Subcutaneous abdominal adipose tissue (tissue), 5 donors: Measurements from ENCODE around the gene DEAF1.
"Not testable (repeated sequence)": the region's sequence is repeated elsewhere in the genome, so short reads cannot be mapped to it uniquely, and the experiment has no call there.

Experiments used
- H3K27ac ChIP-seq: one replicate; pipeline ENCODE4 v1.7.0; 2013; ENCODE audit warnings: low read depth, mild to moderate bottlenecking, inconsistent platforms, low read length, moderate library complexity
- H3K27me3 ChIP-seq, 5 donors: one replicate each; pipeline ENCODE4 v1.7.0; 2013; ENCODE audit warnings: low read length in 5 of 5, inconsistent platforms in 1 of 5; ENCODE audit not compliant: control insufficient read depth in 5 of 5, insufficient read depth in 4 of 5
- H3K36me3 ChIP-seq, 5 donors: one replicate each; pipeline ENCODE4 v1.7.0; 2013; ENCODE audit warnings: low read length in 5 of 5; ENCODE audit not compliant: control insufficient read depth in 5 of 5, insufficient read depth in 5 of 5
- H3K4me1 ChIP-seq, 5 donors: one replicate each; pipeline ENCODE4 v1.7.0; 2013; ENCODE audit warnings: low read length in 5 of 5, mild to moderate bottlenecking in 3 of 5, moderate library complexity in 1 of 5; ENCODE audit not compliant: control insufficient read depth in 5 of 5, insufficient read depth in 5 of 5
- H3K4me3 ChIP-seq, 5 donors: one replicate each; pipeline ENCODE4 v1.7.0; 2013; ENCODE audit warnings: low read length in 5 of 5, low read depth in 1 of 5
- H3K9ac ChIP-seq, 5 donors: one replicate each; pipeline ENCODE4 v1.7.0; 2013; ENCODE audit warnings: low read length in 5 of 5, mild to moderate bottlenecking in 4 of 5, moderate library complexity in 3 of 5
- H3K9me3 ChIP-seq, 5 donors: one replicate each; pipeline ENCODE4 v1.7.0; 2013; ENCODE audit warnings: low read length in 5 of 5; ENCODE audit not compliant: control insufficient read depth in 5 of 5
- donor health status: healthy.
- donor health status: healthy.
- donor health status: healthy.
- donor health status: healthy.
- donor health status: healthy.

Gene DEAF1

DNA sequence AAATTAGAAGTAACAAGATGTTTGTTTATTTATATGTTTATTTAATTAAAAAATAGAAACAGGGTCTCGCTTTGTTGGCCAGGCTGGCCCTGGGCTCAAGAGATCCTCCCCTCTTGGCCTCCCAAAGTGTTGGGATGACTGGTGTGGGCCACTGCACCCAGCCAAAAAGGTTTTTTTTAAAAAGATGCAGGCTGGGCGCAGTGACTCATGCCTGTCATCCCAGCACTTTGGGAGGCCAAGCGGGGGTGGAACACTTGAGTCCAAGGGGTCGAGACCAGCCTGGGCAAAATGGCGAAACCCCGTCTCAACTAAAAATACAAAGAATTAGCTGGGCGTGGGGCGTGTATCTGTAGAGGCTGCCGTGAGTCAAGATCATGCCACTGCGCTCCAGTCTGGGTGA lies 44.5 kb downstream of the DEAF1 start:
- Histone ChIP-seq H3K4me3 (no peak overlapping the region), H3K27ac (no peak overlapping the region), H3K9ac (no peak overlapping the region), H3K36me3 (peaks cover 0 to 24% (median 18%) of the 10 kb centered on the region in 5 donors), H3K27me3 (no peaks in the 10 kb centered on the region), H3K9me3 (no peaks in the 10 kb centered on the region), H3K4me1 (no peaks in the 10 kb centered on the region)

DNA sequence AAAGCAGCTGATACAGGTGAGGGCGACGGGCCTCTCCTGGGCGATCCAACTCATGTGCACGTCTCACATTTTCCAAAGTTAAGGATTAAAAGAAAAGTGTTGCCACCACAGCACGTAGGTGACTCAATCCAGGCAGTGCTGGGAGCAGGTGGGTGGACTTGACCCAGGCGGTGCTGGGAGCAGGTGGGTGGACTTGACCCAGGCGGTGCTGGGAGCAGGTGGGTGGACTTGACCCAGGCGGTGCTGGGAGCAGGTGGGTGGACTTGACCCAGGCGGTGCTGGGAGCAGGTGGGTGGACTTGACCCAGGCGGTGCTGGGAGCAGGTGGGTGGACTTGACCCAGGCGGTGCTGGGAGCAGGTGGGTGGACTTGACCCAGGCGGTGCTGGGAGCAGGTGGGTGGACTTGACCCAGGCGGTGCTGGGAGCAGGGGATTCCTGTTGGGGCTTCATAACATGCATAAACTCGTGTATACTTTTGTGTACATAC lies 47.3 kb downstream of the DEAF1 start:
- H3K4me1 ChIP-seq, H3K9me3 ChIP-seq, H3K9ac ChIP-seq, H3K4me3 ChIP-seq, H3K27me3 ChIP-seq, H3K27ac ChIP-seq: not testable (repeated sequence)
- peaks cover 0 to 23% (median 19%) of the 10 kb centered on the region in 5 donors for H3K36me3 ChIP-seq

DNA sequence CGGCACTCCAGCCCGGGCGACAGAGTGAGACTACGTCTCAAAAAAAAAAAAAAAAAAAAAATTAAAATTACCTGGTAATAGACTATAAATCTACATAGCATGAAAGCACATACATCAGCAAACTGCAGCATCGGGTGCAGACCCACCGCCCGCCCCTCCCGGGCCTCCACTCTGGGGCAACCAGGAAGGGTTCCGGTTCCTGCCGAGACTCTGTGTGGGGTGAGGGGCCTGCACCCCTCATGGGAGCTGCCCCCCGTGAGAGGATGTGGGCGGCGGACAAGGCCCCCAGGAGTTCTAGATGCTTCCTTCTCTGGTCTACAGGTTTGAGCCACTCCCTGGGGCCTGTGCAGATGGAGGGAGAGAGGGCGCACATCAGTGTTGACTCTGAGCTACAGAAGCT lies 48.8 kb downstream of the DEAF1 start:
- peaks cover 0 to 5% (median 0%) of the 10 kb centered on the region in 5 donors for H3K4me1 ChIP-seq

DNA sequence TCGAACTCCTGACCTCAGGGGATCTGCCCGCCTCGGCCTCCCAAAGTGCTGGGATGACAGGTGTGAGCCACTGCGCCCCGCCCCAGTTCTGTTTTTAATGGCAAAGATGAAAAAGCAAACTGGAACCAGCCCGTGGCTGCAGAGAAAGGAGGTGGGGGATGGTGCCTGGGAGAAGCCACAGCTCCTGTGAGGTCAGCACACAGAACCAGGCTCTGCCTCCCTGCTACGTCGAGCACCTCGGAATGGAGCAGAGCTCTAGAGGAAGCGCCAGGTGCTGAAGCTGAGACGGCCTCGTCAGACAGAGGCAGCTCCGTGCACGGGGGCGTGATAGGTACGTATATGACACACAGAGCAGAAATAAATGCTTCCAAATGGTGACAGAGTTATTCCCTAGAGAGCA lies 49.5 kb downstream of the DEAF1 start:
- no peak overlapping the region for H3K9ac ChIP-seq
- H3K27me3 ChIP-seq, result no peaks in the 10 kb centered on the region
- H3K9me3 ChIP-seq, result no peaks in the 10 kb centered on the region
- H3K27ac ChIP-seq, result no peak overlapping the region
- peaks cover 0 to 32% (median 23%) of the 10 kb centered on the region in 5 donors for H3K36me3 ChIP-seq
- no peak overlapping the region for H3K4me3 ChIP-seq
- H3K4me1 ChIP-seq, result peaks cover 0 to 10% (median 0%) of the 10 kb centered on the region in 5 donors

More for the DNA sequence above, 48.8 kb downstream of the DEAF1 start:
- Histone ChIP-seq H3K4me3 (no peak overlapping the region), H3K27ac (no peak overlapping the region), H3K36me3 (peaks cover 0 to 35% (median 27%) of the 10 kb centered on the region in 5 donors), H3K9me3 (no peaks in the 10 kb centered on the region), H3K9ac (no peak overlapping the region), H3K27me3 (no peaks in the 10 kb centered on the region)

DNA sequence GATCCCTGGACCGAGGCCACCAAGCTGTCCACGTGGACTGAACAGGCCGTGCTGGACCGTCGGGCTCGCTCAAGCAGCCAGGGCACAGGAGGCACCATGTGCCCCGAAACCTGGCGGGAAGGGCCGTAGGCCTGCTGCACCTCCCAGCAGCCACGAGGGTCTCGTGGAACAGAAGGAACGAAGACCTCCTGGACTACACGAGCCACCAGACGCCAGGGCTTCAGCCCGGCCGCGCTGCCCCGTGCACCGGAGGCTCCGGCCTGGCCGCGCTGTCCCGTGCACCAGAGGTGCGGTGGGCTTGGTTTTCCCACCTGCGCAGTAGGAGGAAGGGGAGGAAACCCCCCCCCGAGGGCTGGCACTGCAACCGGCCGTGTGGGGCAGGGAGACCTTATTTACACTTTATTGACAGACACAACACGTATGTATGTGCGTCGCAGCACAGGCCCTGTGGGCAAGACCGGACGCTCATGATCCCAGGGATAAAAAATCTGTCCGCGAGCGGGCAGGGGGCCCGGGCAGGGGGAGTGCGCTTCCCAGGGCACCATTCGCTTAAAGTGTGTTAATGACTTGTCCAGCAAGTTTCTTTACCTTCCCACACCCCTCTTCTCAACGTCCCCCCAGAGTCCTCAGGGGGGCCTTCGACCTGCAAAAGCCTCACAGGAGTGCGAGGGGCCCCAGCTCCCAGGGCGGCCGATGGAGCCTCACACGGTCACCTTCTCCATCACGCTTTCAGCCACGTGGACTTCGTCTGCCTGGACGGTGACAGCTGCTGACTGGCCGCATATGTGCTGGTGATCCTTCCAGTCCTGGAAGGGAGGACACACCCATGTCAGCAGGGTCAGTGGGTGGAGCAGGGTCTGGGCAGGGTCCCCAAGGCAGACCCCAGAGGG lies 50.9 kb downstream of the DEAF1 start:
- Histone ChIP-seq H3K36me3 (peaks cover 0 to 31% (median 22%) of the 10 kb centered on the region in 5 donors), H3K27me3 (peaks cover 0 to 6% (median 2%) of the 10 kb centered on the region in 5 donors), H3K27ac (no peak overlapping the region), H3K4me1 (peaks cover 0 to 17% (median 5%) of the 10 kb centered on the region in 5 donors), H3K9ac (no peak overlapping the region), H3K4me3 (no peak overlapping the region), H3K9me3 (no peaks in the 10 kb centered on the region)

DNA sequence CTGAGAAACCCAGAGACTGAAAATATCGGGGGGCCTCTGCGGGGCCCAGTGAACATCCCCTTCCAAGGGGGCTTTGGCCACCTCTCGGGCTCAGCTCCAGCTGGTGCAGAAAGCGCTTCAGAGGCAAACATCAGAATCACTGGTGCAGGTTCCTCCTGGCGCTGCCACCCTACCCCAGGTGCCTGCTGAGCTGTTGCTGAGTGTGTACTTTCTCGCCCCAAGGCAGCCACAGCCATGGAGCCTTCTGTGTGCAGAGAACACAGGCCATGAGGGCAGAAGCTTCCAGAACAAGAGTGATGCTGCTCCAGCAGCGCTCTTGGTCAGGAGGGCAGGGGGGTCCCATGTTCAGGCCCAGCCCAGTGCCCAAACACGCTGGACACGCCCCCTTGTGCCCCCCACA lies 51.7 kb downstream of the DEAF1 start:
- Histone ChIP-seq H3K4me1 (peaks cover 0 to 22% (median 9%) of the 10 kb centered on the region in 5 donors), H3K36me3 (peaks cover 0 to 31% (median 22%) of the 10 kb centered on the region in 5 donors), H3K27ac (no peak overlapping the region)

DNA sequence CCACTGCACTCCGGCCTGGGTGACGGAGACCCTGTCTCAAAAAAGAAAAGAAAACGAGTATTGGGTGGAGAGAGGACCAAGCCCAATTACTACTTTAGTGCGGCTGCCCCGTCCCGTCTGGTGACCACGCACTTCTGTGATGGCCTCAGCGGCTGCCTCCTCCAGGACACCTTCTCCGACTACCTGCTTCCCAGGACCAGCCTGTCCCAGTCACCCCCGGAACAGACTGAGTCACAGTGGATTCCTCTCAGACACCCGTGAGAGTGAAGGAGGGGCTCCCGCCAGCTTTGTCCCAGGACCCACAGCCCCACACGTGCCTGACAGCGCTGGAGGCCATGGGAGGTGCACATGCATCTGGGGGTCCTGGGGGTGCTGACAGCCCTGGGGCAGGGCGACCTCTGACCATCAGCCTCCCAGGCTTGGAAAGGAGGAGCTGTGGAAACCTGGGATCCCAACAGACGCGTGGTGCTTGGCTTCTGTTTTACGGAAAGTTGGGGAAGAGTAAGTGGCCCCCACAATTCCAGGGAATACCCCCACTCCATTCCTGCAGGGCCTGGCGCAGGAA lies 53.1 kb downstream of the DEAF1 start:
- Histone ChIP-seq H3K4me3 (no peak overlapping the region), H3K9ac (no peak overlapping the region), H3K36me3 (peaks cover 0 to 31% (median 21%) of the 10 kb centered on the region in 5 donors), H3K9me3 (no peaks in the 10 kb centered on the region), H3K27me3 (peaks cover 11 to 23% (median 20%) of the 10 kb centered on the region in 5 donors), H3K27ac (no peak overlapping the region), H3K4me1 (peaks cover 0 to 29% (median 17%) of the 10 kb centered on the region in 5 donors)

More for the DNA sequence above, 51.7 kb downstream of the DEAF1 start:
- H3K9ac ChIP-seq, result no peak overlapping the region
- H3K4me3 ChIP-seq, result no peak overlapping the region
- H3K27me3 ChIP-seq, result peaks cover 0 to 12% (median 9%) of the 10 kb centered on the region in 5 donors
- H3K9me3 ChIP-seq, result no peaks in the 10 kb centered on the region

DNA sequence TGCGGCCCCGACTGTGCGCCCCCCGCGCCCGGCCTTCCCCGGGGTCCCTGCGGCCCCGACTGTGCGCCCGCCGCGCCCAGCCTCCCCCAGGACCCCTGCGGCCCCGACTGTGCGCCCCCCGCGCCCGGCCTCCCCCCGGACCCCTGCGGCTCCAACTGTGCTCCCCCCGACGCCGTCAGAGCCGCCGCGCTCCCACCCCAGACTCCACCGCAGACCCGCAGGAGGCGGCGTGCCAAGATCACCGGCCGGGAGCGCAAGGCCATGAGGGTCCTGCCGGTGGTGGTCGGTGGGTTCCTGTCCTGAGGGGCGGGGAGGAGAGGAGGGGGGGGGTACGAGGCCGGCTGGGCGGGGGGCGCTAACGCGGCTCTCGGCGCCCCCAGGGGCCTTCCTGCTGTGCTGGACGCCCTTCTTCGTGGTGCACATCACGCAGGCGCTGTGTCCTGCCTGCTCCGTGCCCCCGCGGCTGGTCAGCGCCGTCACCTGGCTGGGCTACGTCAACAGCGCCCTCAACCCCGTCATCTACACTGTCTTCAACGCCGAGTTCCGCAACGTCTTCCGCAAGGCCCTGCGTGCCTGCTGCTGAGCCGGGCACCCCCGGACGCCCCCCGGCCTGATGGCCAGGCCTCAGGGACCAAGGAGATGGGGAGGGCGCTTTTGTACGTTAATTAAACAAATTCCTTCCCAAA lies 54.9 kb downstream of the DEAF1 start:
- Histone ChIP-seq H3K4me3 (no peak overlapping the region), H3K9ac (no peak overlapping the region), H3K9me3 (no peaks in the 10 kb centered on the region), H3K4me1 (peaks cover 0 to 35% (median 20%) of the 10 kb centered on the region in 5 donors), H3K27ac (no peak overlapping the region), H3K36me3 (peaks cover 0 to 28% (median 20%) of the 10 kb centered on the region in 5 donors), H3K27me3 (peaks cover 11 to 31% (median 24%) of the 10 kb centered on the region in 5 donors)

DNA sequence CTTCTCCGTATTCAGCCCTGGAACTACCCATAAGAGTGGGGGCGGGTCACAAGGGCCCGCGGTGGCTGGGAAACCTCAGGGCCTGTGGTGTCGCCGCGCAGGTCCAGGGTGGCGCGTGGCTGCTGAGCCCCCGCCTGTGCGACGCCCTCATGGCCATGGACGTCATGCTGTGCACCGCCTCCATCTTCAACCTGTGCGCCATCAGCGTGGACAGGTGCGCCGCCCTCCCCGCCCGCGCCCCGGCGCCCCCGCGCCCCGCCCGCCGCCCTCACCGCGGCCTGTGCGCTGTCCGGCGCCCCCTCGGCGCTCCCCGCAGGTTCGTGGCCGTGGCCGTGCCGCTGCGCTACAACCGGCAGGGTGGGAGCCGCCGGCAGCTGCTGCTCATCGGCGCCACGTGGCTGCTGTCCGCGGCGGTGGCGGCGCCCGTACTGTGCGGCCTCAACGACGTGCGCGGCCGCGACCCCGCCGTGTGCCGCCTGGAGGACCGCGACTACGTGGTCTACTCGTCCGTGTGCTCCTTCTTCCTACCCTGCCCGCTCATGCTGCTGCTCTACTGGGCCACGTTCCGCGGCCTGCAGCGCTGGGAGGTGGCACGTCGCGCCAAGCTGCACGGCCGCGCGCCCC lies 55.6 kb downstream of the DEAF1 start:
- Histone ChIP-seq H3K9ac (no peak overlapping the region), H3K4me3 (no peak overlapping the region), H3K36me3 (peaks cover 0 to 26% (median 20%) of the 10 kb centered on the region in 5 donors), H3K27me3 (peaks cover 11 to 31% (median 24%) of the 10 kb centered on the region in 5 donors), H3K9me3 (no peaks in the 10 kb centered on the region), H3K27ac (no peak overlapping the region), H3K4me1 (peaks cover 0 to 35% (median 20%) of the 10 kb centered on the region in 5 donors)
